ENCODE measurements around the gene B4GALT3. TPM values are rescaled to one million over a fixed set of nuclear protein-coding genes. Genes with fewer than 3 reads are reported as not detected.
A peak's percentile ranks its signal among the peaks of the same experiment; 100 is the strongest.

Gene B4GALT3
- total and polyA plus RNA-seq, 2 of the 4 experiments (the other 2 are of a cell fraction), result 19.9 to 36.0 TPM

GRCh38 chr1:161196521-161197451, 19.5 kb upstream of the B4GALT3 start:
- in situ Hi-C loops (cut with MboI; ENCODE audit: low sequenced_read_pairs), result no loop called here
- Histone ChIP-seq H3K9ac (ENCODE audit: low read depth, low read length) (peak overlapping the region; percentile 33), H3K36me3 (ENCODE audit: control insufficient read depth, insufficient read depth, low read length) (no peaks in the 10 kb centered on the region), H2AK5ac (ENCODE audit: low read depth, low read length) (peak overlapping the region; percentile 90; the same call in 1 of the 2 replicates), H3K9me3 (ENCODE audit: control insufficient read depth, insufficient read depth, low read length) (no peaks in the 10 kb centered on the region), H3K14ac (replicated peaks; ENCODE audit: low read depth, low read length) (peak overlapping the region; percentile 88), H3K56ac (ENCODE audit: extremely low read depth, insufficient read depth, low read length) (peak overlapping the region; percentile 44; the same call in 1 of the 2 replicates), H3K9me1 (ENCODE audit: insufficient read depth, low read length) (peaks cover 17% of the 10 kb centered on the region), H3K4me2 (ENCODE audit: low read depth, low read length) (peak overlapping the region; percentile 70), H4K5ac (ENCODE audit: low read depth, low read length) (peak overlapping the region; percentile 43), H2BK5ac (ENCODE audit: low read depth, low read length, poor library complexity, severe bottlenecking) (peak overlapping the region; percentile 44), H3K4ac (ENCODE audit: low read depth, low read length) (peak overlapping the region; percentile 88), H3K4me1 (ENCODE audit: control insufficient read depth, insufficient read depth, low read length) (peaks cover 31% of the 10 kb centered on the region), H3K27ac (ENCODE audit: insufficient read depth, low read length) (peak overlapping the region; percentile 71), H4K8ac (ENCODE audit: low read depth in 2 of 2, low read length in 2 of 2) (peak overlapping the region; percentile 96), H4K20me1 (ENCODE audit: insufficient read depth, low read length) (no peaks in the 10 kb centered on the region), H3K23ac (ENCODE audit: low read depth, low read length) (peak overlapping the region; percentile 76), H2BK20ac (ENCODE audit: low read depth, low read length) (peak overlapping the region; percentile 67; the same call in 1 of the 2 replicates), H2AFZ (replicated peaks; ENCODE audit: low read length, poor library complexity) (peak overlapping the region; percentile 94), H2BK120ac (ENCODE audit: low read depth, low read length) (peak overlapping the region; percentile 41; the same call in 1 of the 2 replicates), H2AK9ac (replicated peaks; ENCODE audit: low read depth, low read length, poor library complexity) (peak overlapping the region; percentile 92), H3K18ac (ENCODE audit: low read depth, low read length) (peak overlapping the region; percentile 26; the same call in 1 of the 2 replicates), H3K27me3 (ENCODE audit: control insufficient read depth, insufficient read depth, low read length) (no peaks in the 10 kb centered on the region), H2BK15ac (ENCODE audit: low read depth, low read length) (peak overlapping the region; percentile 49; the same call in 1 of the 3 replicates), H3K79me1 (ENCODE audit: low read depth in 1 of 2, low read length in 2 of 2) (no peaks in the 10 kb centered on the region; a peak in 1 of 4 replicates), H3K4me3 (ENCODE audit: insufficient read depth, low read depth, low read length) (no peak overlapping the region), H4K91ac (ENCODE audit: insufficient read depth, low read depth, low read length) (peak overlapping the region; percentile 76)
- WGBS, 2 experiments (ENCODE audit: extremely low coverage in 2 of 2, insufficient read length in 1 of 2), result 57% methylated on average over 10 of the region's 27 CpGs; no CpG with 5 or more reads in 1 of the 2 experiments
- ChIA-PET POLR2A (ENCODE audit: unreplicated experiment) (no interaction called here), CTCF (no interaction called here)
- BruUV-seq (replicated peaks), result no TSS peak
- intact Hi-C loops (cut with micrococcal nuclease), result no loop called here
- DNase-seq, result peak; percentile 75
- dilution Hi-C loops (cut with HindIII; ENCODE audit: low sequenced_read_pairs, unreplicated experiment), result no loop called here
- peak; percentile 25 for ATAC-seq (ENCODE audit: low read depth)
- TF ChIP-seq RFX5 (IDR thresholded peaks at IDR 0.05; ENCODE audit: low read depth, low read length), result no peak
- no peak for TF ChIP-seq BHLHE40 (IDR thresholded peaks at IDR 0.05; ENCODE audit: low read depth, low read length)
- peak; percentile 53; the same call in 1 of the 2 replicates for TF ChIP-seq MAZ (IDR thresholded peaks at IDR 0.05; ENCODE audit: borderline replicate concordance, low read depth, low read length)

Data from IMR-90 (cell line).